Tibial artery (tissue), 4 donors: Measurements from ENCODE around the gene OSBPL6.
"Not testable (repeated sequence)": the region's sequence is repeated elsewhere in the genome, so short reads cannot be mapped to it uniquely, and the experiment has no call there.

Source experiments
- DNase-seq, 2 donors: peaks; one replicate each; pipeline ENCODE4 v3.0.0-alpha.2; 2019
- H3K27ac ChIP-seq, 2 donors: fragments of 200-600 bp; sonication (generic) in 1 of 2; 1 replicate in 1 of 2; 2 replicates in 1 of 2; pipeline ENCODE4 v1.5.1; 2018 to 2019; ENCODE audit warnings: mild to moderate bottlenecking in 1 of 2
- H3K27me3 ChIP-seq, 2 donors: fragments of 200-600 bp; sonication (generic) in 1 of 2; one replicate each; pipeline versions ENCODE4 v1.5.1 to v1.6.0; 2016 to 2019
- H3K36me3 ChIP-seq, 3 donors: fragments of 200-600 bp; sonication (generic) in 2 of 3; one replicate each; pipeline ENCODE4 v1.5.1; 2016 to 2019; ENCODE audit warnings: mild to moderate bottlenecking in 2 of 3
- H3K4me1 ChIP-seq, 4 donors: fragments of 200-600 bp; sonication (generic) in 2 of 4; 1 replicate in 3 of 4; 2 replicates in 1 of 4; pipeline ENCODE4 v1.5.1; 2016 to 2019
- H3K4me3 ChIP-seq, 2 donors: fragments of 200-600 bp; sonication (generic) in 1 of 2; 1 replicate in 1 of 2; 2 replicates in 1 of 2; pipeline ENCODE4 v1.5.1; 2018 to 2019; ENCODE audit warnings: mild to moderate bottlenecking in 2 of 2
- H3K9me3 ChIP-seq, 3 donors: fragments of 200-600 bp; sonication (generic) in 1 of 3; one replicate each; pipeline ENCODE4 v1.5.1; 2016 to 2019
- intact Hi-C: fragments of 100-400 bp; cut with DNase I; formaldehyde crosslinking; loops from one replicate; pipeline ENCODE4 v1.15.0; 2023; ENCODE audit warnings: low total_unique reads
- TF ChIP-seq, protein P1 (sequence below), 2 experiments: fragments of 200-600 bp in 1 of 2; fragments of 450-650 bp in 1 of 2; IDR thresholded peaks; one replicate each; pipeline ENCODE4 v1.5.1; 2017 to 2019; ENCODE audit warnings: antibody characterized with exemption in 2 of 2, mild to moderate bottlenecking in 1 of 2, moderate library complexity in 1 of 2

The OSBPL6 gene

GRCh38 chr2:178177066-178177679 is 17.1 kb upstream of the OSBPL6 start:
- TF ChIP-seq, protein P1, sequence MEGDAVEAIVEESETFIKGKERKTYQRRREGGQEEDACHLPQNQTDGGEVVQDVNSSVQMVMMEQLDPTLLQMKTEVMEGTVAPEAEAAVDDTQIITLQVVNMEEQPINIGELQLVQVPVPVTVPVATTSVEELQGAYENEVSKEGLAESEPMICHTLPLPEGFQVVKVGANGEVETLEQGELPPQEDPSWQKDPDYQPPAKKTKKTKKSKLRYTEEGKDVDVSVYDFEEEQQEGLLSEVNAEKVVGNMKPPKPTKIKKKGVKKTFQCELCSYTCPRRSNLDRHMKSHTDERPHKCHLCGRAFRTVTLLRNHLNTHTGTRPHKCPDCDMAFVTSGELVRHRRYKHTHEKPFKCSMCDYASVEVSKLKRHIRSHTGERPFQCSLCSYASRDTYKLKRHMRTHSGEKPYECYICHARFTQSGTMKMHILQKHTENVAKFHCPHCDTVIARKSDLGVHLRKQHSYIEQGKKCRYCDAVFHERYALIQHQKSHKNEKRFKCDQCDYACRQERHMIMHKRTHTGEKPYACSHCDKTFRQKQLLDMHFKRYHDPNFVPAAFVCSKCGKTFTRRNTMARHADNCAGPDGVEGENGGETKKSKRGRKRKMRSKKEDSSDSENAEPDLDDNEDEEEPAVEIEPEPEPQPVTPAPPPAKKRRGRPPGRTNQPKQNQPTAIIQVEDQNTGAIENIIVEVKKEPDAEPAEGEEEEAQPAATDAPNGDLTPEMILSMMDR (IDR thresholded peaks at IDR 0.05): no peak
- Histone ChIP-seq H3K27ac (no peak overlapping the region), H3K36me3 (no peaks in the 10 kb centered on the region), H3K27me3 (no peaks in the 10 kb centered on the region), H3K9me3 (no peaks in the 10 kb centered on the region), H3K4me1 (no peaks in the 10 kb centered on the region), H3K4me3 (no peak overlapping the region)
- intact Hi-C loops: no loop called here
- no peak for DNase-seq

DNA sequence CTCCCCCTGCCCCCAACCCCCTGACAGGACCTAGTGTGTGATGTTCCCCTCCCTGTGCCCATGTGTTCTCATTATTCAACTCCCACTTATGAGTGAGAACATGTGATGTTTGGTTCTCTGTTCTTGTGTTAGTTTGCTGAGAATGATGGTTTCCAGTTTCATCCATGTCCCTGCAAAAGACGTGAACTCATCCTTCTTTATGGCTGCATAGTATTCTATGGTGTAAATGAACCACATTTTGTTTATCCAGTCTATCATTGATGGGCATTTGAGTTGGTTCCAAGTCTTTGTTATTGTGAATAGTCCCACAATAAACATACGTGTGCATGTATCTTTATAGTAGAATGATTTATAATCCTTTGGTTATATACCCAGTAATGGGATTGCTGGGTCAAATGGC is 13.7 kb upstream of the OSBPL6 start:
- H3K4me1 ChIP-seq, intact Hi-C loops, H3K27ac ChIP-seq, H3K36me3 ChIP-seq, H3K9me3 ChIP-seq, H3K4me3 ChIP-seq, H3K27me3 ChIP-seq, DNase-seq: not testable (repeated sequence)

GRCh38 chr2:178187861-178188260 is 6.5 kb upstream of the OSBPL6 start:
- no peaks in the 10 kb centered on the region for H3K4me1 ChIP-seq
- H3K9me3 ChIP-seq: no peaks in the 10 kb centered on the region
- TF ChIP-seq, protein P1 (IDR thresholded peaks at IDR 0.05): no peak
- no peak overlapping the region for H3K27ac ChIP-seq
- no peak for DNase-seq
- H3K27me3 ChIP-seq: no peaks in the 10 kb centered on the region
- intact Hi-C loops: no loop called here
- H3K36me3 ChIP-seq: no peaks in the 10 kb centered on the region
- H3K4me3 ChIP-seq: no peak overlapping the region

DNA sequence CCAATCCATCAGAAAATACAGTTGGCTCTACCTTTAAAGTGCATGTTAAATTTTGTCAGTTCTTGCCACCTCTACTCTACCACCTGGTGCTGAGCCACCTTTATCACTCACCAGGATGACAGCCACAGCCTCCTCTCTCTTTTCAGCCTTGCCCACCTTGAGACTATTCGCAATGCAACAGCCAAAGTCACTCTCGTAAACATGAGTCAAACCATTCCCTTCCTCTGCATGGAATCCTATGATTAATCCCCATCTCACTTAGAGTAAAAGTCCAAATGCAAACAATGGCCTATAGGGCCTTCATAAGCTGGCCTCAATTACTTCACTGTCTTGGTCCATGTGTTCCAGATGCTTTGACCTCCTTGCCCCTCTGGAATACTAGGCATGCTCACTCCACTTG is 5.8 kb upstream of the OSBPL6 start:
- intact Hi-C loops: no loop called here
- Histone ChIP-seq H3K27me3 (no peaks in the 10 kb centered on the region), H3K27ac (no peak overlapping the region), H3K36me3 (no peaks in the 10 kb centered on the region), H3K4me1 (peaks cover 0 to 3% (median 0%) of the 10 kb centered on the region in 4 donors), H3K4me3 (no peak overlapping the region), H3K9me3 (no peaks in the 10 kb centered on the region)
- TF ChIP-seq, protein P1 (IDR thresholded peaks at IDR 0.05): no peak
- DNase-seq: no peak

- Histone ChIP-seq H3K27ac (no peak overlapping the region), H3K4me3 (no peak overlapping the region), H3K36me3 (no peaks in the 10 kb centered on the region), H3K4me1 (peaks cover 0 to 12% (median 1%) of the 10 kb centered on the region in 4 donors), H3K9me3 (no peaks in the 10 kb centered on the region), H3K27me3 (no peaks in the 10 kb centered on the region)
- TF ChIP-seq, protein P1 (IDR thresholded peaks at IDR 0.05): no peak
- intact Hi-C loops: loop anchor here (10.0 kb wide), 1 partner anchor 84 kb away; no protein-coding TSS in a partner anchor
- no peak for DNase-seq
Observed at GRCh38 chr2:178191004-178191508, 3.3 kb upstream of the OSBPL6 start.

GRCh38 chr2:178191511-178191910 is 2.8 kb upstream of the OSBPL6 start:
- Histone ChIP-seq H3K9me3 (no peaks in the 10 kb centered on the region), H3K4me3 (no peak overlapping the region), H3K4me1 (peaks cover 0 to 12% (median 1%) of the 10 kb centered on the region in 4 donors), H3K27ac (no peak overlapping the region), H3K27me3 (no peaks in the 10 kb centered on the region), H3K36me3 (no peaks in the 10 kb centered on the region)
- intact Hi-C loops: loop anchor here (10.0 kb wide), 1 partner anchor 83 kb away; no protein-coding TSS in a partner anchor
- TF ChIP-seq, protein P1 (IDR thresholded peaks at IDR 0.05): no peak
- no peak for DNase-seq
